Measurements from ENCODE around the gene HACD2. TPM values are rescaled to one million over a fixed set of nuclear protein-coding genes. Genes with fewer than 3 reads are reported as not detected.

Gene HACD2
- total RNA-seq, 1 donor from 2014 or later, result 13.9 TPM

DNA sequence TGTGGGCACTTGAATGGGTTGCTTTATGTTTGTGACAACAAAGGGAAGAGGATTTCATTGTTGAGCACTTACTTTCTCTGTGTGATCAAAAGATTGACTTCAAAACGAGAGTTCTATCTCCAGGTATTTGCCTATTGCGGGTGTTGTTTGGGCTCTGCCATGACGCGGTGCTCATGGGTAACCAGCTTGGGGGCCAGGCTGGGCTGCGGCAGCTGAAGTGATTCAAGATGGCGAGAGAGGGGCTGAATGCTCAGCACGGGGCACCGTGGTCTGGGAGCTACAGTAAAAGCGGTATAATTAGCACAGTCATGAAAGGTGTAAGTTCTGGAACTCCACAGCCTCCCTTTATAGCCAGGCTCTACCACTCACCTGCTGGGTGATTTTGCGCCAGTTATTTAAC lies 105.0 kb downstream of the HACD2 start:
- no peak for TF ChIP-seq CTCF (IDR thresholded peaks at IDR 0.05; ENCODE audit: unreplicated experiment)
- Mint-ChIP-seq H3K27me3 (ENCODE audit: unreplicated experiment) (peaks cover 16% of the 10 kb centered on the region), H3K4me3 (ENCODE audit: unreplicated experiment) (no peak overlapping the region), H3K27ac (ENCODE audit: unreplicated experiment) (no peak overlapping the region), H3K4me1 (ENCODE audit: unreplicated experiment) (peaks cover 2% of the 10 kb centered on the region), H3K9me3 (ENCODE audit: unreplicated experiment) (no peaks in the 10 kb centered on the region), H3K36me3 (ENCODE audit: low read depth, unreplicated experiment) (no peaks in the 10 kb centered on the region)
- no peak for DNase-seq (ENCODE audit: low spot score)

DNA sequence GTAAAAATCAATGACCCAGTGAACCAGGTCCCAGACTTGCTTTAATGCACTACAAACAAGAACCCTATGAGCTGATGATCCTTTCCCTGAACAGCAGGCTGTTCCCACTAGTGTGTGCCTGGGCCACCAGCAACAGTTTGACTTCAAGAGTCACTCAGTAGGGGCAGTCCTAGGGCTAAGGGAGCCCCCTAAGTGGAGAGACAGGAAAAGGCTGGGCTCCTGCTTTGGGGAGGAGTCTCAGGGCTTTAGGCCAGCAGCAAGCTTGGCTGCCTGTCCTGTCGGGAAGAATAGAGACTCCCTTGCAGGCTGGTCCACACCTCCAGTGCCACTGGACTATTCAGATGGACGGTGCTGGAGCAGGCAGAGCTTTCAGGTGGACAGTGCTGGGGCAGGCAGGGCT lies 106.5 kb downstream of the HACD2 start:
- no peak overlapping the region for H3K27ac Mint-ChIP-seq (ENCODE audit: unreplicated experiment)
- H3K9me3 Mint-ChIP-seq (ENCODE audit: unreplicated experiment), result no peaks in the 10 kb centered on the region
- H3K36me3 Mint-ChIP-seq (ENCODE audit: low read depth, unreplicated experiment), result no peaks in the 10 kb centered on the region
- TF ChIP-seq CTCF (IDR thresholded peaks at IDR 0.05; ENCODE audit: unreplicated experiment), result no peak
- no peak for DNase-seq (ENCODE audit: low spot score)
- H3K4me3 Mint-ChIP-seq (ENCODE audit: unreplicated experiment), result no peak overlapping the region
- H3K4me1 Mint-ChIP-seq (ENCODE audit: unreplicated experiment), result peaks cover 2% of the 10 kb centered on the region
- peaks cover 16% of the 10 kb centered on the region for H3K27me3 Mint-ChIP-seq (ENCODE audit: unreplicated experiment)

GRCh38 chr3:123476967-123477750 lies 107.7 kb downstream of the HACD2 start:
- TF ChIP-seq CTCF (IDR thresholded peaks at IDR 0.05; ENCODE audit: unreplicated experiment), result no peak
- Mint-ChIP-seq H3K27ac (ENCODE audit: unreplicated experiment) (no peak overlapping the region), H3K27me3 (ENCODE audit: unreplicated experiment) (peaks cover 16% of the 10 kb centered on the region), H3K36me3 (ENCODE audit: low read depth, unreplicated experiment) (no peaks in the 10 kb centered on the region), H3K4me3 (ENCODE audit: unreplicated experiment) (no peak overlapping the region), H3K4me1 (ENCODE audit: unreplicated experiment) (peaks cover 2% of the 10 kb centered on the region), H3K9me3 (ENCODE audit: unreplicated experiment) (no peaks in the 10 kb centered on the region)
- no peak for DNase-seq (ENCODE audit: low spot score)

DNA sequence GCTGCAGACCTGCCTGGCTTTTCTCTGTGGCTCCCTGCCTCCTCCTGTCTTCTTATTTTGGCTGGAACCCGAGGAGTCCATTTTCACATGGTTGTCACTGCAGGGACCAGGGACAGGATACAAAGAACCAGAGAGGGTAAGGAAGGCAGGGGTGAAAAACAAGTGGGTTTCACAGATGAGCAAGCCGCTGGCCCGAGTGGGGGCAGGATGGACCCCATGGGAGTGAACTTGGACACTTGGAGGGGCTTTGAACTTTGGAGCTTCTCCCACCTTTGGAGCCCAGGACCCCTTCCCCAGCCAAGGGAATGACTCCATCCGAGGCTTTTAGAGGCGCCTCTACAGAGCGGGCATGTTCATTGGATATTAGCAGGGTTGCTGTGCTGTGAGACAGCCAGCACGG lies 109.1 kb downstream of the HACD2 start:
- Mint-ChIP-seq H3K36me3 (ENCODE audit: low read depth, unreplicated experiment) (no peaks in the 10 kb centered on the region), H3K27ac (ENCODE audit: unreplicated experiment) (no peak overlapping the region), H3K27me3 (ENCODE audit: unreplicated experiment) (peaks cover 15% of the 10 kb centered on the region), H3K4me3 (ENCODE audit: unreplicated experiment) (no peak overlapping the region), H3K4me1 (ENCODE audit: unreplicated experiment) (peaks cover 2% of the 10 kb centered on the region), H3K9me3 (ENCODE audit: unreplicated experiment) (no peaks in the 10 kb centered on the region)
- no peak for DNase-seq (ENCODE audit: low spot score)
- TF ChIP-seq CTCF (IDR thresholded peaks at IDR 0.05; ENCODE audit: unreplicated experiment), result no peak

DNA sequence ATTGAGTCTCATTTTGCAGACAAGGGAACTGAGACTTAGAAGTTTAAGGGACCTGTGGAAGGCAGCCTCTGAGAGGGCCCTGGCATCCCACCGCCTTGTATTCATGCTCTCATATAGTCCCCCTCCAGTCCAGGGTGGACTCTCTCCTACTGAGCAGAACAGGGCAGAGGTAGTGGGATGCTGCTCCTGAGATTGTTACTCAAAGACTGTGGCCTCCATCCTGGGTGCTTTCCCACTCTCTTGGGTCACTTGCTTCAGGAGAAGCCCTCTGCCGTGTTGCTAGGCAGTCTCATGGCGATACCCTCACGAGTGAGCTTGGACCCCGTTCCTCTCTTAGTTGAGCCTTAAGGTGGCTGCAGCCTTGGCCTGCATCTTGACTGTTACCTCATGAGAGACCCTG lies 113.7 kb downstream of the HACD2 start:
- no peaks in the 10 kb centered on the region for H3K36me3 Mint-ChIP-seq (ENCODE audit: low read depth, unreplicated experiment)
- no peaks in the 10 kb centered on the region for H3K9me3 Mint-ChIP-seq (ENCODE audit: unreplicated experiment)
- H3K4me1 Mint-ChIP-seq (ENCODE audit: unreplicated experiment), result peaks cover 2% of the 10 kb centered on the region
- H3K27ac Mint-ChIP-seq (ENCODE audit: unreplicated experiment), result no peak overlapping the region
- no peak for DNase-seq (ENCODE audit: low spot score)
- peaks cover 6% of the 10 kb centered on the region for H3K27me3 Mint-ChIP-seq (ENCODE audit: unreplicated experiment)
- no peak overlapping the region for H3K4me3 Mint-ChIP-seq (ENCODE audit: unreplicated experiment)
- no peak for TF ChIP-seq CTCF (IDR thresholded peaks at IDR 0.05; ENCODE audit: unreplicated experiment)

All from endothelial cell (in vitro differentiated cells).